GM18873 (cell line): ENCODE data around the gene LYZL2.
"Not testable (repeated sequence)": the region's sequence is repeated elsewhere in the genome, so short reads cannot be mapped to it uniquely, and the experiment has no call there.

Experiments
- ATAC-seq: cut with Tn5 transposase; IDR thresholded peaks from one replicate; pipeline ENCODE4 v1.9.1; 2021; ENCODE audit warnings: mild to moderate bottlenecking, moderate library complexity, moderate number of reproducible peaks; ENCODE audit not compliant: unreplicated experiment, low FRiP score

LYZL2 gene

GRCh38 chr10:30629653-30630052, at the start of gene LYZL2:
Gene LYZL2, minus strand, starts transcription at chr10:30629753. Its CDS starts 2,838 bp downstream, at chr10:30626915.
- ATAC-seq, result no peak

GRCh38 chr10:30677616-30678015, 48.1 kb upstream of the LYZL2 start:
- ATAC-seq, result not testable (repeated sequence)

- not testable (repeated sequence) for ATAC-seq
These were observed 47.6 kb upstream of the LYZL2 start for GRCh38 chr10:30677146-30677545.

GRCh38 chr10:30675791-30676718, 46.5 kb upstream of the LYZL2 start:
- ATAC-seq, result no peak

GRCh38 chr10:30674796-30675195, 45.2 kb upstream of the LYZL2 start:
- ATAC-seq, result no peak

GRCh38 chr10:30673262-30673661, 43.7 kb upstream of the LYZL2 start:
- ATAC-seq, result not testable (repeated sequence)

GRCh38 chr10:30672338-30672737, 42.8 kb upstream of the LYZL2 start:
- ATAC-seq, result not testable (repeated sequence)

GRCh38 chr10:30671026-30671616, 41.6 kb upstream of the LYZL2 start:
- ATAC-seq, result no peak

GRCh38 chr10:30667982-30668381, 38.4 kb upstream of the LYZL2 start:
- ATAC-seq, result not testable (repeated sequence)

GRCh38 chr10:30663403-30663802, 33.9 kb upstream of the LYZL2 start:
- not testable (repeated sequence) for ATAC-seq

- ATAC-seq, result no peak
These were observed 33.3 kb upstream of the LYZL2 start for GRCh38 chr10:30662814-30663213.

- ATAC-seq, result not testable (repeated sequence)
These were observed 30.8 kb upstream of the LYZL2 start for GRCh38 chr10:30660314-30660713.

GRCh38 chr10:30656233-30656632, 26.7 kb upstream of the LYZL2 start:
- ATAC-seq, result no peak

- ATAC-seq, result not testable (repeated sequence)
These were observed 25.4 kb upstream of the LYZL2 start for GRCh38 chr10:30655001-30655400.

GRCh38 chr10:30651470-30652397, 22.2 kb upstream of the LYZL2 start:
- not testable (repeated sequence) for ATAC-seq

GRCh38 chr10:30647089-30647488, 17.5 kb upstream of the LYZL2 start:
- no peak for ATAC-seq

GRCh38 chr10:30645340-30645827, 15.8 kb upstream of the LYZL2 start:
- no peak for ATAC-seq

GRCh38 chr10:30644408-30644861, 14.9 kb upstream of the LYZL2 start:
- ATAC-seq, result not testable (repeated sequence)

GRCh38 chr10:30643557-30644199, 14.1 kb upstream of the LYZL2 start:
- not testable (repeated sequence) for ATAC-seq

GRCh38 chr10:30642856-30643255, 13.3 kb upstream of the LYZL2 start:
- ATAC-seq, result not testable (repeated sequence)
